OCI-LY7 (cell line): ENCODE results near the gene OR51L1. TPM values are rescaled to one million over a fixed set of nuclear protein-coding genes. Genes with fewer than 3 reads are reported as not detected.

Experiments
- BruUV-seq: library from RNA; stranded (reverse); fragments of 400-500 nt; replicated peaks from 2 replicates; lab custom pipeline; 2021; lab: Mats Ljungman, UMichigan
- CTCF ChIA-PET: fragments of 300-600 bp; sonication (Branson Sonifier 250); formaldehyde crosslinking; loops from one replicate; lab custom pipeline; 2022; ENCODE audit warnings: antibody characterized with exemption; ENCODE audit not compliant: unreplicated experiment; lab: Charles Lee
- POLR2A ChIA-PET: fragments of 300-600 bp; sonication (Branson Sonifier 250); formaldehyde crosslinking; loops from one replicate; lab custom pipeline; 2022; ENCODE audit warnings: antibody characterized with exemption; lab: Charles Lee
- DNase-seq: peaks from one replicate; pipeline ENCODE4 v3.0.0-alpha.2; 2015; ENCODE audit warnings: low spot score
- H2AFZ ChIP-seq: fragments of 200-600 bp; sonication (generic), shearing (Covaris generic); 2 replicates; pipeline ENCODE4 v1.6.1; 2014; ENCODE audit warnings: mild to moderate bottlenecking, antibody characterized with exemption, low read length, moderate library complexity
- H3K27ac ChIP-seq: fragments of 200-600 bp; sonication (generic); 2 replicates; pipeline ENCODE4 v1.5.1; 2014; ENCODE audit warnings: mixed run types, low read depth, mild to moderate bottlenecking, moderate library complexity, low read length, inconsistent platforms; ENCODE audit not compliant: poor library complexity, severe bottlenecking
- H3K36me3 ChIP-seq: fragments of 200-600 bp; sonication (generic); 2 replicates; pipeline ENCODE4 v1.6.1; 2014; ENCODE audit warnings: mild to moderate bottlenecking, antibody characterized with exemption, low read length, moderate library complexity, mixed read lengths; ENCODE audit not compliant: insufficient read depth
- H3K4me1 ChIP-seq: fragments of 200-600 bp; sonication (generic); 2 replicates; pipeline ENCODE4 v1.5.1; 2014; ENCODE audit warnings: mild to moderate bottlenecking, low read length; ENCODE audit not compliant: insufficient read depth, poor library complexity, severe bottlenecking
- H3K4me2 ChIP-seq: fragments of 200-600 bp; sonication (generic); 2 replicates; pipeline ENCODE4 v1.6.1; 2014; ENCODE audit warnings: mild to moderate bottlenecking, low read length
- H3K4me3 ChIP-seq: fragments of 200-600 bp; sonication (generic); 2 replicates; pipeline ENCODE4 v1.5.1; 2014; ENCODE audit warnings: mild to moderate bottlenecking, low read depth, low read length; ENCODE audit not compliant: poor library complexity, severe bottlenecking
- H3K79me2 ChIP-seq: fragments of 200-600 bp; sonication (generic); 2 replicates; pipeline ENCODE4 v1.6.1; 2016; ENCODE audit warnings: low read depth, mild to moderate bottlenecking, low read length, moderate library complexity, mixed read lengths; ENCODE audit not compliant: insufficient read depth
- H3K9me2 ChIP-seq: fragments of 200-600 bp; sonication (generic); 2 replicates; pipeline ENCODE4 v1.6.1; 2016; ENCODE audit warnings: mild to moderate bottlenecking, low read length, mixed read lengths; ENCODE audit not compliant: insufficient read depth
- H3K9me3 ChIP-seq: fragments of 200-600 bp; sonication (generic); 2 replicates; pipeline ENCODE4 v1.6.1; 2014; ENCODE audit warnings: mild to moderate bottlenecking, mixed run types, low read length, mixed read lengths
- H4K20me1 ChIP-seq: fragments of 200-600 bp; sonication (generic); 2 replicates; pipeline ENCODE4 v1.6.1; 2014; ENCODE audit warnings: mild to moderate bottlenecking, antibody characterized with exemption, low read length, moderate library complexity, mixed read lengths; ENCODE audit not compliant: insufficient read depth
- EZH2phosphoT487 ChIP-seq: fragments of 200-600 bp; sonication (generic); IDR thresholded peaks from 2 replicates; pipeline ENCODE4 v1.6.1; 2018; ENCODE audit warnings: low read depth, borderline replicate concordance, mild to moderate bottlenecking, mixed run types, antibody characterized with exemption, low read length, moderate library complexity, mixed read lengths
- intact Hi-C: fragments of 100-400 bp; cut with micrococcal nuclease; formaldehyde crosslinking; loops from one replicate; pipeline ENCODE4 v1.10.0; 2022; ENCODE audit not compliant: unreplicated experiment
- total RNA-seq, 2 experiments: library from RNA; depleted of rRNA in 1 of 2; stranded (reverse); fragments of >200 nt in 1 of 2; shearing (Covaris generic) in 1 of 2; gene quantifications; 2 replicates each; pipeline ENCODE4 v1.2.3, GENCODE V29; 2014 to 2022
- TF ChIP-seq, protein P1 (sequence below): fragments of 200-600 bp; sonication (generic); conservative IDR thresholded peaks from 2 replicates; pipeline ENCODE4 v1.5.1; 2014; ENCODE audit warnings: mild to moderate bottlenecking, antibody characterized with exemption, low read length, moderate library complexity, mixed read lengths

The OR51L1 gene
- total RNA-seq, 2 experiments from 2014 or later, result not detected

DNA sequence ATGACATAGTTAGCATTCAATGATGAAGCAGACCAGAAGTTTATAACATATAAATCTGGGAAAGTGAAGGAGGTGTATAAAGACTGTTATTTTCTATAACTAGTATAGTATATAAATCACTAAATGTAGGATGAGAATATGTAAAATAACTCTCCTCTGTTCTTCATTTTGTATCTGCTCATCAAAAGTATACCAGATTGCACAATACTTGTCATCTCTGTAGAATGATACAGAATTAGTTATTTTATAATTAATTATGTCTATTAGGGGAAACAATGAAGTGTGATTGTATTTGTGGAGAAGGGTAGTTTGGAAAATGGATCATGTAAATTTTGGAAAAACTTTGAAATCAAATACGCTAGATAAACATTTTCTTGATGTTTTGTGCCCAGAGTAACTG, 18.4 kb downstream of the OR51L1 start:
- no peak overlapping the region for H3K27ac ChIP-seq
- H3K9me2 ChIP-seq, result no peaks in the 10 kb centered on the region
- DNase-seq, result no peak
- H3K36me3 ChIP-seq, result no peaks in the 10 kb centered on the region
- no peaks in the 10 kb centered on the region for H3K4me1 ChIP-seq
- intact Hi-C loops, result no loop called here
- POLR2A ChIA-PET, result no interaction called here
- BruUV-seq, result no TSS peak
- TF ChIP-seq, protein P1, sequence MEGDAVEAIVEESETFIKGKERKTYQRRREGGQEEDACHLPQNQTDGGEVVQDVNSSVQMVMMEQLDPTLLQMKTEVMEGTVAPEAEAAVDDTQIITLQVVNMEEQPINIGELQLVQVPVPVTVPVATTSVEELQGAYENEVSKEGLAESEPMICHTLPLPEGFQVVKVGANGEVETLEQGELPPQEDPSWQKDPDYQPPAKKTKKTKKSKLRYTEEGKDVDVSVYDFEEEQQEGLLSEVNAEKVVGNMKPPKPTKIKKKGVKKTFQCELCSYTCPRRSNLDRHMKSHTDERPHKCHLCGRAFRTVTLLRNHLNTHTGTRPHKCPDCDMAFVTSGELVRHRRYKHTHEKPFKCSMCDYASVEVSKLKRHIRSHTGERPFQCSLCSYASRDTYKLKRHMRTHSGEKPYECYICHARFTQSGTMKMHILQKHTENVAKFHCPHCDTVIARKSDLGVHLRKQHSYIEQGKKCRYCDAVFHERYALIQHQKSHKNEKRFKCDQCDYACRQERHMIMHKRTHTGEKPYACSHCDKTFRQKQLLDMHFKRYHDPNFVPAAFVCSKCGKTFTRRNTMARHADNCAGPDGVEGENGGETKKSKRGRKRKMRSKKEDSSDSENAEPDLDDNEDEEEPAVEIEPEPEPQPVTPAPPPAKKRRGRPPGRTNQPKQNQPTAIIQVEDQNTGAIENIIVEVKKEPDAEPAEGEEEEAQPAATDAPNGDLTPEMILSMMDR, result no peak
- TF ChIP-seq EZH2phosphoT487, result no peak
- CTCF ChIA-PET, result no interaction called here
- no peak overlapping the region for H3K4me3 ChIP-seq
- no peaks in the 10 kb centered on the region for H3K9me3 ChIP-seq
- no peaks in the 10 kb centered on the region for H4K20me1 ChIP-seq
- H2AFZ ChIP-seq, result no peak overlapping the region
- H3K4me2 ChIP-seq, result no peak overlapping the region
- no peaks in the 10 kb centered on the region for H3K79me2 ChIP-seq

DNA sequence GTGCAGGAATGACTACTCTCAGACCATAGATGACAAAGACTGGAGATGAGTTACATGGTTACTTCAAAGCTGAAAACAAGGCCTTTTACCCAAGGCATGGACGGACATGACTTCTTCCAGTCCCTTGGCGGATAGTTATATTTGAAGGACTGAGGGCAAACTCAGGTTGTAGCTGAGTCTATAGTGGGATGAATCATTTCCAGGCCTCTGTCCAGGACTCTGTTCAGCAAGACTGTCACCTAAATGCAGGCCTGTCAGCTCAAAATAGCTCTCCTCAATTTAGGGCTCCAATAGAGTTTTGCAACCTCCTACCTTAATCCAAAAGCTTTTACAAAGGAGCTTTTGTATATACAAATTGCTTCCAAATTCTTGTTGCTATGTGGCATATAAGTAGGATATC, 27.3 kb downstream of the OR51L1 start:
- Histone ChIP-seq H3K9me3 (no peaks in the 10 kb centered on the region), H3K27ac (no peak overlapping the region), H3K4me3 (no peak overlapping the region), H3K9me2 (no peaks in the 10 kb centered on the region), H3K4me2 (no peak overlapping the region), H2AFZ (no peak overlapping the region), H3K4me1 (no peaks in the 10 kb centered on the region), H3K79me2 (no peaks in the 10 kb centered on the region), H3K36me3 (no peaks in the 10 kb centered on the region), H4K20me1 (no peaks in the 10 kb centered on the region)
- DNase-seq, result no peak
- no TSS peak for BruUV-seq
- ChIA-PET CTCF (no interaction called here), POLR2A (interaction anchor here (0.7 kb wide), 1 partner anchor 379 kb away, joined by 3 read pairs; no protein-coding TSS in a partner anchor)
- intact Hi-C loops, result no loop called here
- TF ChIP-seq, protein P1, result no peak

DNA sequence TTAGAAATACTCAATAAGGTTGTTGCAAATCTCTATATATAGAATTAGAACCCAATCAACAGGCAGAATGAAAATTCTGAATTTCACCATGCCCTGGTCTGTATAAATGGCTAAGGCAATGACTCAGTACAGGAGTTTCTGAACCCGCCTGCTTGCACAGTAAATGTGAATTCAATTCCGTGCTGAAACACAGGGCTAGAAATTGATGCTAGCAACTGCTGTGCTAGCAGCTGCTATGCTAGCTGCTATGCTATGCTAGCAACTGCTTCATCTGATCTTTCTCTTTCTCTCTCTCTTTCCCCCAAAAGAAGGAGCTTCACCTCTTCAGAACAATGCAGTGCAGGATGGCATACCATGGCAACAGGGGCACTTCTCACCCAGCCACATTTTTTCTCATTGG, 42.0 kb downstream of the OR51L1 start:
- no peak for TF ChIP-seq EZH2phosphoT487
- TF ChIP-seq, protein P1, result no peak
- intact Hi-C loops, result no loop called here
- H4K20me1 ChIP-seq, result no peaks in the 10 kb centered on the region
- H3K9me2 ChIP-seq, result no peaks in the 10 kb centered on the region
- ChIA-PET CTCF (no interaction called here), POLR2A (no interaction called here)
- no peaks in the 10 kb centered on the region for H3K79me2 ChIP-seq
- BruUV-seq, result no TSS peak
- no peak overlapping the region for H2AFZ ChIP-seq
- no peak overlapping the region for H3K4me2 ChIP-seq
- no peaks in the 10 kb centered on the region for H3K9me3 ChIP-seq
- H3K4me3 ChIP-seq, result no peak overlapping the region
- no peaks in the 10 kb centered on the region for H3K36me3 ChIP-seq
- DNase-seq, result no peak
- no peak overlapping the region for H3K27ac ChIP-seq
- H3K4me1 ChIP-seq, result no peaks in the 10 kb centered on the region
